Measurements from ENCODE around the gene GHSR. TPM values are rescaled to one million over a fixed set of nuclear protein-coding genes. Genes with fewer than 3 reads are reported as not detected.

GHSR gene
- total RNA-seq, 1 donor from 2014 or later, result not detected

- Mint-ChIP-seq H3K27ac (ENCODE audit: unreplicated experiment) (no peak overlapping the region), H3K27me3 (ENCODE audit: unreplicated experiment) (peaks cover 3% of the 10 kb centered on the region), H3K4me1 (ENCODE audit: unreplicated experiment) (peaks cover 15% of the 10 kb centered on the region), H3K9me3 (ENCODE audit: unreplicated experiment) (no peaks in the 10 kb centered on the region), H3K36me3 (ENCODE audit: low read depth, unreplicated experiment) (peaks cover 11% of the 10 kb centered on the region), H3K4me3 (ENCODE audit: unreplicated experiment) (no peak overlapping the region)
- DNase-seq (ENCODE audit: low spot score), result no peak
- TF ChIP-seq, protein P1, sequence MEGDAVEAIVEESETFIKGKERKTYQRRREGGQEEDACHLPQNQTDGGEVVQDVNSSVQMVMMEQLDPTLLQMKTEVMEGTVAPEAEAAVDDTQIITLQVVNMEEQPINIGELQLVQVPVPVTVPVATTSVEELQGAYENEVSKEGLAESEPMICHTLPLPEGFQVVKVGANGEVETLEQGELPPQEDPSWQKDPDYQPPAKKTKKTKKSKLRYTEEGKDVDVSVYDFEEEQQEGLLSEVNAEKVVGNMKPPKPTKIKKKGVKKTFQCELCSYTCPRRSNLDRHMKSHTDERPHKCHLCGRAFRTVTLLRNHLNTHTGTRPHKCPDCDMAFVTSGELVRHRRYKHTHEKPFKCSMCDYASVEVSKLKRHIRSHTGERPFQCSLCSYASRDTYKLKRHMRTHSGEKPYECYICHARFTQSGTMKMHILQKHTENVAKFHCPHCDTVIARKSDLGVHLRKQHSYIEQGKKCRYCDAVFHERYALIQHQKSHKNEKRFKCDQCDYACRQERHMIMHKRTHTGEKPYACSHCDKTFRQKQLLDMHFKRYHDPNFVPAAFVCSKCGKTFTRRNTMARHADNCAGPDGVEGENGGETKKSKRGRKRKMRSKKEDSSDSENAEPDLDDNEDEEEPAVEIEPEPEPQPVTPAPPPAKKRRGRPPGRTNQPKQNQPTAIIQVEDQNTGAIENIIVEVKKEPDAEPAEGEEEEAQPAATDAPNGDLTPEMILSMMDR (IDR thresholded peaks at IDR 0.05; ENCODE audit: unreplicated experiment), result no peak
Observed at GRCh38 chr3:172396400-172396799, 51.9 kb downstream of the GHSR start.

GRCh38 chr3:172394692-172395091 lies 53.6 kb downstream of the GHSR start:
- peaks cover 8% of the 10 kb centered on the region for H3K36me3 Mint-ChIP-seq (ENCODE audit: low read depth, unreplicated experiment)
- no peak overlapping the region for H3K4me3 Mint-ChIP-seq (ENCODE audit: unreplicated experiment)
- no peak overlapping the region for H3K27ac Mint-ChIP-seq (ENCODE audit: unreplicated experiment)
- no peak for DNase-seq (ENCODE audit: low spot score)
- TF ChIP-seq, protein P1 (IDR thresholded peaks at IDR 0.05; ENCODE audit: unreplicated experiment), result no peak
- H3K27me3 Mint-ChIP-seq (ENCODE audit: unreplicated experiment), result peaks cover 3% of the 10 kb centered on the region
- H3K9me3 Mint-ChIP-seq (ENCODE audit: unreplicated experiment), result no peaks in the 10 kb centered on the region
- H3K4me1 Mint-ChIP-seq (ENCODE audit: unreplicated experiment), result peaks cover 15% of the 10 kb centered on the region

Other genes starting within 250 kb of the GHSR start
- gene TNFSF10, start 75.0 kb upstream of the GHSR start, total RNA-seq (ENCODE audit: unreplicated experiment), result 94.1 TPM

Data from endothelial cell (in vitro differentiated cells).